ENCODE measurements around the gene MAN2B2. TPM values are rescaled to one million over a fixed set of nuclear protein-coding genes. Genes with fewer than 3 reads are reported as not detected.

The MAN2B2 gene
- total RNA-seq, 1 donor from 2014 or later = 44.1 TPM

- TF ChIP-seq CTCF (IDR thresholded peaks at IDR 0.05) = no peak
- no peaks in the 10 kb centered on the region for H3K4me1 Mint-ChIP-seq (ENCODE audit: low read depth)
- H3K36me3 Mint-ChIP-seq (ENCODE audit: low read depth) = no peaks in the 10 kb centered on the region
Observed at GRCh38 chr4:6542951-6543350, 32.0 kb upstream of the MAN2B2 start.

GRCh38 chr4:6546091-6546490, 28.9 kb upstream of the MAN2B2 start:
- H3K4me3 Mint-ChIP-seq (ENCODE audit: unreplicated experiment) = no peak overlapping the region
- no peaks in the 10 kb centered on the region for H3K9me3 Mint-ChIP-seq (ENCODE audit: low read depth)
- no peak for TF ChIP-seq CTCF (IDR thresholded peaks at IDR 0.05)
- H3K4me1 Mint-ChIP-seq (ENCODE audit: low read depth) = no peaks in the 10 kb centered on the region
- no peak overlapping the region for H3K27ac Mint-ChIP-seq (ENCODE audit: unreplicated experiment)
- peaks cover 47% of the 10 kb centered on the region for H3K27me3 Mint-ChIP-seq (ENCODE audit: low read depth)
- no peak for DNase-seq (ENCODE audit: low spot score)
- no peaks in the 10 kb centered on the region for H3K36me3 Mint-ChIP-seq (ENCODE audit: low read depth)

More at GRCh38 chr4:6542951-6543350, 32.0 kb upstream of the MAN2B2 start:
- no peak for DNase-seq (ENCODE audit: low spot score)
- Mint-ChIP-seq H3K4me3 (ENCODE audit: unreplicated experiment) (no peak overlapping the region), H3K27me3 (ENCODE audit: low read depth) (peaks cover 36% of the 10 kb centered on the region), H3K9me3 (ENCODE audit: low read depth) (peaks cover 6% of the 10 kb centered on the region), H3K27ac (ENCODE audit: unreplicated experiment) (no peak overlapping the region)

- H3K4me3 Mint-ChIP-seq (ENCODE audit: unreplicated experiment) = no peak overlapping the region
- DNase-seq (ENCODE audit: low spot score) = no peak
- H3K9me3 Mint-ChIP-seq (ENCODE audit: low read depth) = peaks cover 4% of the 10 kb centered on the region
- H3K27ac Mint-ChIP-seq (ENCODE audit: unreplicated experiment) = no peak overlapping the region
- peaks cover 2% of the 10 kb centered on the region for H3K36me3 Mint-ChIP-seq (ENCODE audit: low read depth)
- no peaks in the 10 kb centered on the region for H3K4me1 Mint-ChIP-seq (ENCODE audit: low read depth)
- TF ChIP-seq CTCF (IDR thresholded peaks at IDR 0.05) = peak; percentile 96
- H3K27me3 Mint-ChIP-seq (ENCODE audit: low read depth) = peaks cover 55% of the 10 kb centered on the region
Observed at GRCh38 chr4:6546681-6547447, 28.1 kb upstream of the MAN2B2 start.

DNA sequence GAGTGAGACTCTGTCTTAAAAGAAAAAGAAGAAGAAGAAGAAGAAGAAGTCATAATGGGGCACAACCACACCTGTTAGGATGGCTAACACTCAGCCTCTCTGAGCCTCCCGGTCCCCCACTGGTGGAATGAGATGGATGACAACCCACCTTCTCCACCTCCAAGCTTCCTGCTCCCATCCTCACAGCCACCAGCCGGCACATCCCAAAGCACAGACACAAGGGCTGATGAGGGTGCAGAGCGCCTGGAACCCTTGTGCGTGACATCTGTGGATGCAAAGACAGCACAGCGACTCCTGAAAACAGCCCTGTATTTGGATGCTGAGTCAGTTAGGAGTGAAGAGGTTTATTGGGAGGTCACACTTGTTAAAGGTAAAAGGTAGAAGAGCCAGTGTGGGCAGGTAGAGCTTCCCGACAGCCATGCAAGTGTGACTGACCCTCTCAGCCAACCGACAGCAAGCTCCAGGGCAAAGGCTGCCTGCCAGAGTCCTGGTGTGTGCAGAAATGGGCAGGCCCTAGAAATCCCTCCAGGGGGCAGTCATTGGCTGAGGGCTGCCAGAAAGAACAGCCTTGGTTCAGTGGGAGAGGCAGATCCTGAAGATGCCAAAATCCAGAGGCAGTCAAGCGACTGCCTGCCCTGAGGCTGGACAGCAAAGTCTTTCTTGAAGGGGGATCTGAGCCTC, 26.6 kb upstream of the MAN2B2 start:
- peak; percentile 52 for TF ChIP-seq CTCF (IDR thresholded peaks at IDR 0.05)
- no peak for DNase-seq (ENCODE audit: low spot score)
- peaks cover 65% of the 10 kb centered on the region for H3K27me3 Mint-ChIP-seq (ENCODE audit: low read depth)
- no peak overlapping the region for H3K27ac Mint-ChIP-seq (ENCODE audit: unreplicated experiment)
- H3K9me3 Mint-ChIP-seq (ENCODE audit: low read depth) = peaks cover 8% of the 10 kb centered on the region
- H3K36me3 Mint-ChIP-seq (ENCODE audit: low read depth) = peaks cover 2% of the 10 kb centered on the region
- H3K4me3 Mint-ChIP-seq (ENCODE audit: unreplicated experiment) = no peak overlapping the region
- no peaks in the 10 kb centered on the region for H3K4me1 Mint-ChIP-seq (ENCODE audit: low read depth)

- Mint-ChIP-seq H3K36me3 (ENCODE audit: low read depth) (peaks cover 2% of the 10 kb centered on the region), H3K27me3 (ENCODE audit: low read depth) (peaks cover 67% of the 10 kb centered on the region), H3K27ac (ENCODE audit: unreplicated experiment) (no peak overlapping the region), H3K9me3 (ENCODE audit: low read depth) (peaks cover 8% of the 10 kb centered on the region), H3K4me1 (ENCODE audit: low read depth) (no peaks in the 10 kb centered on the region), H3K4me3 (ENCODE audit: unreplicated experiment) (no peak overlapping the region)
- DNase-seq (ENCODE audit: low spot score) = no peak
- no peak for TF ChIP-seq CTCF (IDR thresholded peaks at IDR 0.05)
Observed at GRCh38 chr4:6548882-6549230, 26.1 kb upstream of the MAN2B2 start.

All from chondrocyte (in vitro differentiated cells).